ENCODE measurements around the gene VWDE. TPM values are rescaled to one million over a fixed set of nuclear protein-coding genes. Genes with fewer than 3 reads are reported as not detected.

Gene VWDE
- total RNA-seq, 6 donors from 2014 or later: 0.22 to 4.4 (median 1.1) TPM

DNA sequence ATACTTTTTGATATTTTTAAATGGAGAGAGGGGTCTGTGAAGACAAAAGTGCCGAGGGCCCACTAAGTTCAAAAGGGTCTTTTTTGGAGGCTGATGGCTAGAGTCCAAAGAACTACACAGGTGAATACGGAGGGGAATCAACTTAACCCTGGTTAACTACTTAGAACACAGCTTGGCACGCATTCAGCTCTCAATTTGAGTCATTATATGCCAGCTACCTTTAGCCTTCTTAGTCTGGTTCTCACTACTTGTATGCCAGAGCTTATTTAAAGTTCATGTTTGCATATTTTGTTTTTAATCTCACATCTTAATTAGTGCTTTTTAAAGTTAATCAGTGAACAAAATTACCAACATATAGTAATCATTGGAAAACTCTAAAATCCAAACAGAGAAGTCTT lies 80.8 kb downstream of the VWDE start:
- no peaks in the 10 kb centered on the region for H3K9me3 ChIP-seq
- H3K27me3 ChIP-seq: no peaks in the 10 kb centered on the region
- H3K4me1 ChIP-seq: no peaks in the 10 kb centered on the region
- H3K4me3 ChIP-seq: no peak overlapping the region
- DNase-seq (no peak), ATAC-seq (ENCODE audit: low FRiP score in 2 of 2) (no peak)
- H3K36me3 ChIP-seq: no peaks in the 10 kb centered on the region
- 64 to 70% methylated on average over 3 of the region's 3 CpGs for WGBS, 2 donors
- H3K27ac ChIP-seq: no peak overlapping the region
- TF ChIP-seq POLR2A (IDR thresholded peaks at IDR 0.05): no peak
- TF ChIP-seq, protein P1, sequence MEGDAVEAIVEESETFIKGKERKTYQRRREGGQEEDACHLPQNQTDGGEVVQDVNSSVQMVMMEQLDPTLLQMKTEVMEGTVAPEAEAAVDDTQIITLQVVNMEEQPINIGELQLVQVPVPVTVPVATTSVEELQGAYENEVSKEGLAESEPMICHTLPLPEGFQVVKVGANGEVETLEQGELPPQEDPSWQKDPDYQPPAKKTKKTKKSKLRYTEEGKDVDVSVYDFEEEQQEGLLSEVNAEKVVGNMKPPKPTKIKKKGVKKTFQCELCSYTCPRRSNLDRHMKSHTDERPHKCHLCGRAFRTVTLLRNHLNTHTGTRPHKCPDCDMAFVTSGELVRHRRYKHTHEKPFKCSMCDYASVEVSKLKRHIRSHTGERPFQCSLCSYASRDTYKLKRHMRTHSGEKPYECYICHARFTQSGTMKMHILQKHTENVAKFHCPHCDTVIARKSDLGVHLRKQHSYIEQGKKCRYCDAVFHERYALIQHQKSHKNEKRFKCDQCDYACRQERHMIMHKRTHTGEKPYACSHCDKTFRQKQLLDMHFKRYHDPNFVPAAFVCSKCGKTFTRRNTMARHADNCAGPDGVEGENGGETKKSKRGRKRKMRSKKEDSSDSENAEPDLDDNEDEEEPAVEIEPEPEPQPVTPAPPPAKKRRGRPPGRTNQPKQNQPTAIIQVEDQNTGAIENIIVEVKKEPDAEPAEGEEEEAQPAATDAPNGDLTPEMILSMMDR (IDR thresholded peaks at IDR 0.05): no peak
- no peak for TF ChIP-seq POLR2AphosphoS5 (IDR thresholded peaks at IDR 0.05)
- TF ChIP-seq EP300 (IDR thresholded peaks at IDR 0.05): no peak

DNA sequence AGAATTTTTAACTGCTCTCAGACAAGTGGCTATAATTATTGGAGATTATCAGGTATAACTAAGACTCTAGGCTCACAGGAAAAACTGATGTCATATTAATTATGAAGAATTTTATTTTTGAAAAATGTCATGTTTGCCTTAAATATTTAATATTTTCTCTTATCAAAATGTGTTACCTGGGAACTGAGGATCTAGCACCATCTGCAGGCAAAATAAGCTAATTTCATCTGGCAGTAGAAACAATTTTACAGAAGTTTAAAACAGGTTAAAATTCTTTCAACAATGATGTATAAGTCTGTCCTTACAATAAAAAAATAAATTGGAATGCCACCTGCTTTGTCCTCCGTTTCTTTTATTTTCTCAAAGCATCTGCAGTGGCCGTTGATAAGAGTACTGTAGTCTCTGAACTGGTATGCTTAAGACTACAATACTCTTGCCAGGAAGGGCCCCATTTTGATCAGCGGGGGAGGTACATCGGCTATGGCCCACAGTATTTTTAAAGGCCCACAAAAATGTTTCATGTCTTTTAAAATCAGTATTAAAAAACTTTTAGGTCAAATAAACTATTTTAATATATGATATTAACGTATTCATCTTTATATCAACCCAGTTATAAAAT lies 81.3 kb downstream of the VWDE start:
- DNase-seq (no peak), ATAC-seq (ENCODE audit: low FRiP score in 2 of 2) (no peak)
- H3K4me1 ChIP-seq: no peaks in the 10 kb centered on the region
- no peak overlapping the region for H3K27ac ChIP-seq
- H3K36me3 ChIP-seq: no peaks in the 10 kb centered on the region
- H3K4me3 ChIP-seq: no peak overlapping the region
- TF ChIP-seq POLR2AphosphoS5 (IDR thresholded peaks at IDR 0.05): no peak
- TF ChIP-seq, protein P1 (IDR thresholded peaks at IDR 0.05): peak; percentile 14 to 62 (median 48)
- WGBS, 2 donors: 55 to 59% methylated on average over 5 of the region's 5 CpGs
- H3K27me3 ChIP-seq: no peaks in the 10 kb centered on the region
- no peaks in the 10 kb centered on the region for H3K9me3 ChIP-seq

DNA sequence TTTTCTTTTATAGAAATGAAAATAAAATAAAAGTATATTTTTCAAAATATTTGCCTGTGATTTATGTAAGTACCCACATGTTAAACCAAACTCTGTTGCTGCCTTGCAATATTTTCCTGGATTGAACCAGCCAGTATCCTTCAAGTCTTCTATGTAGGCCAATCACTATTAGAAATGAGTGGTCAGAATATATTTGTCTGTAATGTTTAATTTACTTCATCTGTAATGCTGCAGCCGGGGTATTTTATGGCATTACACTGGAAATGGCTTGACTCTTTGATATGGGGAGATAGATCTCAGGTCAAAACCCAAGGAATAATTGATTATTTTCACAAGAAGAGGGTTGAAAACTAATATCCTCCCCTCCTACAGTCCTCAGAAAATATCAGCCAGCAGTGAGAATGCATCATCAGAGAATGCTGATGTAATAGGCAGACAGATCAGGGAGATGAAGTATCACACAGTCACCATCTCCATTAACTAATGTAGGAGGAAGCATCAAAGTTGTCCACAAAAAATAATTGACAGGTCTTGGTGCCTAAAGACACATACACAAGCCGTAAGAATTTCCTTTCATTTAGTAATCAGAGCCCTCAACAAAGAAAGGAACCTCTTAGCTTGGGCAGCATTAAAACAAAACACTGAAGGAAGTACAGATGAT lies 82.5 kb downstream of the VWDE start:
- Histone ChIP-seq H3K27me3 (no peaks in the 10 kb centered on the region), H3K27ac (no peak overlapping the region), H3K4me1 (no peaks in the 10 kb centered on the region), H3K4me3 (no peak overlapping the region), H3K9me3 (no peaks in the 10 kb centered on the region), H3K36me3 (no peaks in the 10 kb centered on the region)
- no peak for ATAC-seq (ENCODE audit: low FRiP score in 2 of 2)
- DNase-seq: no peak
- TF ChIP-seq, protein P1 (IDR thresholded peaks at IDR 0.05): no peak
- TF ChIP-seq POLR2AphosphoS5 (IDR thresholded peaks at IDR 0.05): no peak
- TF ChIP-seq EP300 (IDR thresholded peaks at IDR 0.05): no peak
- TF ChIP-seq POLR2A (IDR thresholded peaks at IDR 0.05): no peak
- whole genome bisulfite sequencing, 2 donors: 71 to 83% methylated on average over 2 of the region's 2 CpGs

DNA sequence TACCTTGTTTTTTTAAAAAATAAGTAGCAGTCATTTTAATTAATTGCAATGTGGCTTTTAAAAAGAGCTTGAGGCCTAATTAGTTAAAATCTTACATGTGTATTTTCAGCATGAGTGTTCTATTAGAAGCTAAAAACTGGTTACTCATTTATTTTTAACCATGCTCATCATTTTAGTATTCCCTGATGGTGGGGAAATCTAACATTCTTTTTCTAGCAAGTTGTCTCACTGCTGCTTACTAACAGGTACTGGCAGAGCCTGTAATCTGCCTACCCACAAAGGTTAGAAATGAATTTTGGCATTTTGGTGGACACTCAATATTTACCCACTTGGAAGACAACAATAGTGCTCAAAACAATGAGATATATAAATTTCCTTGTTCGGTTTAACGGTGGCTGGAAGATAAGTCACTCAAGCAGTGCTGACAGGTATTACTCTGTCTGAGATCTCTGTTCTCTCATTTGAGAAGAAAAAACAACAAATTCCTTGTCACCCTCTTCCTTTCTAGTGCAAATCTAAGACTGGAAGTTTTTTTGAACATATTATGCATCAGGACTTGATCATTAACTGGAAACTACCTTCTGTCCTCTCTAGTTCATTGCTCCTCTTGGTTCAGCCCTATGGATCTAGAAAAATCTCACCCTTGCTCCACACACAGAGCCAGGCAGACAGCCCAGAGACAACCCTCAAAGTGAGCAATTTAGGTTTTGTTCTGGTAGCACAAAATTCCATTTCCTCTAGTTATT lies 83.3 kb downstream of the VWDE start:
- DNase-seq (no peak), ATAC-seq (ENCODE audit: low FRiP score in 2 of 2) (no peak)
- no peaks in the 10 kb centered on the region for H3K36me3 ChIP-seq
- 60 to 70% methylated on average over 2 of the region's 2 CpGs for WGBS, 2 donors
- H3K27ac ChIP-seq: no peak overlapping the region
- H3K4me3 ChIP-seq: no peak overlapping the region
- H3K4me1 ChIP-seq: no peaks in the 10 kb centered on the region
- TF ChIP-seq, protein P1 (IDR thresholded peaks at IDR 0.05): no peak
- no peak for TF ChIP-seq POLR2AphosphoS5 (IDR thresholded peaks at IDR 0.05)
- TF ChIP-seq EP300 (IDR thresholded peaks at IDR 0.05): no peak
- no peak for TF ChIP-seq POLR2A (IDR thresholded peaks at IDR 0.05)
- no peaks in the 10 kb centered on the region for H3K9me3 ChIP-seq
- H3K27me3 ChIP-seq: no peaks in the 10 kb centered on the region

All from upper lobe of left lung (tissue), 6 donors.